Heart right ventricle (tissue), 16 donors: ENCODE results near the gene PDE3A. TPM values are rescaled to one million over a fixed set of nuclear protein-coding genes. Genes with fewer than 3 reads are reported as not detected.

Experiments used
- ATAC-seq, 8 donors: fragments of 200-7000 bp; cut with Tn5 transposase; one replicate each; pipeline ENCODE4 v1.9.1; 2020; ENCODE audit warnings: mild to moderate bottlenecking in 8 of 8, moderate library complexity in 8 of 8, moderate number of reproducible peaks in 1 of 8
- DNase-seq, 2 donors: peaks; one replicate each; pipeline ENCODE4 v3.0.0-alpha.2; 2020
- H3K27ac ChIP-seq, 10 donors: fragments of 200-600 bp; sonication (generic) in 2 of 10; one replicate each; pipeline versions ENCODE4 v1.5.0 to v1.8.0; 2020 to 2022; ENCODE audit warnings: mild to moderate bottlenecking in 3 of 10
- H3K27me3 ChIP-seq, 7 donors: fragments of 200-600 bp; one replicate each; pipeline ENCODE4 v1.8.0; 2021 to 2022; ENCODE audit warnings: mild to moderate bottlenecking in 2 of 7
- H3K36me3 ChIP-seq, 9 donors: fragments of 200-600 bp; sonication (generic) in 1 of 9; one replicate each; pipeline versions ENCODE4 v1.5.0 to v1.8.0; 2020 to 2022; ENCODE audit warnings: mild to moderate bottlenecking in 2 of 9
- H3K4me1 ChIP-seq, 9 donors: fragments of 200-600 bp; sonication (generic) in 1 of 9; one replicate each; pipeline versions ENCODE4 v1.5.0 to v1.8.0; 2020 to 2022; ENCODE audit warnings: mild to moderate bottlenecking in 4 of 9
- H3K4me3 ChIP-seq, 10 donors: fragments of 200-600 bp; sonication (generic) in 2 of 10; one replicate each; pipeline versions ENCODE4 v1.5.0 to v1.8.0; 2020 to 2022; ENCODE audit warnings: mild to moderate bottlenecking in 7 of 10, moderate library complexity in 2 of 10
- H3K9me3 ChIP-seq, 11 donors: fragments of 200-600 bp in 10 of 11; sonication (generic) in 2 of 11; one replicate each; pipeline versions ENCODE4 v1.5.0 to v1.8.0; 2013 to 2022; ENCODE audit warnings: mild to moderate bottlenecking in 2 of 11, control low read depth in 1 of 11, moderate library complexity in 1 of 11
- WGBS, 2 donors: extraction: QIAGEN DNeasy Blood & Tissue Kit; methylation state at CpG; one replicate each; pipeline ENCODE4 v1.1.7; 2013; ENCODE audit warnings: inconsistent platforms in 1 of 2; 5-methylcytosine and 5-hydroxymethylcytosine counted together
- intact Hi-C, 10 donors: fragments of 100-400 bp; cut with DNase I; formaldehyde crosslinking; loops; one replicate each; pipeline versions ENCODE4 v1.11.1 to v1.14.2; 2022
- polyA plus RNA-seq, 2 donors: library from polyadenylated mRNA; stranded (reverse); fragments of 200-250 nt; gene quantifications; one replicate each; pipeline ENCODE4 v1.2.3, GENCODE V29; 2013
- total RNA-seq, 10 donors: library from RNA; stranded (reverse); fragmentation: NEBNext Ultra II Directional in 3 of 10; extraction: Animal tissue kit (Norgen Biotek cat#: 25700) in 3 of 10; gene quantifications; one replicate each; pipeline versions ENCODE4 v1.2.1 to v1.2.4, GENCODE V29; 2021 to 2023
- TF ChIP-seq, protein P1 (sequence below), 9 donors: fragments of 200-600 bp; sonication (generic) in 2 of 9; IDR thresholded peaks; one replicate each; pipeline versions ENCODE4 v1.5.0 to v1.8.0; 2021 to 2022; ENCODE audit warnings: antibody characterized with exemption in 9 of 9, mild to moderate bottlenecking in 5 of 9, moderate library complexity in 1 of 9
- donor health status: Arrhythmogenic right ventricular cardiomyopathy.
- donor health status: ischemic (EF 13 %, LVEDD 7.1; RV severe dilation, severe dysfunction).
- donor health status: healthy with polysubstance abuse.
- donor health status: DM: no; HTN: yes; CAD: no.
- donor health status: DM: no; HTN: no; CAD: no.
- donor health status: ischemic (EF 25% LVEDD 6.9; RV normal size, moderate dysfunction).
- donor health status: ischemic (EF 25% LVEDD 5.7; RV mildly dilated, moderate dysfunction).
- donor health status: healthy.
- donor health status: DM: yes; HTN: yes; CAD: no.
- donor health status: Ischemic cardiomyopathy.
- donor health status: ischemic (EF 35%, LVEDD 5.7; RV mildly dilated, moderate dysfunction).
- donor health status: nonischemic (EF 11% LVEDD 7.7; RV severe dilation, severe dysfunction).
- donor health status: DM: yes; HTN: yes; CAD: no.
- donor health status: PGD.
- donor health status: ischemic (EF 29% LVEDD 5.4; RV normal size, mild dysfunction).
- donor health status: nonischemic (EF 23%, LVEDD 6.1; RV moderate dilation, normal function).

The PDE3A gene
- total and polyA plus RNA-seq, 12 donors = 18.8 to 362 (median 209) TPM

DNA sequence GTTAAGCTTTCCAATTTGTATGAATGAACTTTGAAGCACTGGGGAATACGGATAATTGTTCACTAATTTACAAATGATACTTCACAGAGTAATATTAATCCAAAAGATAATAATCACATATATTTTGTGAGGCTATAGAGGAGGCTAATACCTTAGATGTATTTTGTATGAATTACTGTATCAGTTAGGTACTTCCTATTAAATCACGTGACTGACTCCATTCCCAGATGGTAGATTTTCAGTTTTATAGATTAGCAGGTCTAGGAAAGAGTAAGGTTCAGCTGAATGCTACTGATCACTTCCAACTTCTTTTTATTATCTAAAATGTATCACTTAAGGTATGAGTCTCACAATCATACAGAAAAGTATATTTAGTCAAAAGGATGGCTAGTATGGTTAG lies 133.6 kb downstream of the PDE3A start:
- intact Hi-C loops = no loop called here
- WGBS, 2 donors = 88 to 91% methylated on average over 2 of the region's 2 CpGs

DNA sequence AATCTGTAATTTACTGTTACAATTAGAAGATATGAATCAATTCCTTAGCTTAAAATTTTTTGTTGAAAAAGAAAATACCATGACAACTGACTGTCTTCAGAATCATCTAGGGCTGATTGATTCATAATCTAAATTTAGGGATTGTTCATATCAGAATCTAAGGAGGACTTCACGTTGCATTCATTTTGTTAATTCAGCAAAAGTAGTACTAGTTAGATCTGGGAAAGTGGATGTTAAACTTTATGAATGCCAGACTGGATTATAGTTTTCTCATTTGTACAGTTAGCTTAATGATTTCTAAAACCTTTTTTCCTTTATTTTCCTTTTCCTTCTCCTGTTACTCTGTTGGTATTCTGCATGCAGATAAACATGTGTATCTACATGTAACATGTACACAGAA lies 135.5 kb downstream of the PDE3A start:
- Histone ChIP-seq H3K27me3 (no peaks in the 10 kb centered on the region), H3K27ac (no peak overlapping the region), H3K36me3 (no peaks in the 10 kb centered on the region), H3K4me1 (peaks cover 0 to 51% (median 19%) of the 10 kb centered on the region in 9 donors), H3K9me3 (no peaks in the 10 kb centered on the region), H3K4me3 (no peak overlapping the region)
- DNase-seq (no peak), ATAC-seq (no peak)
- TF ChIP-seq, protein P1, sequence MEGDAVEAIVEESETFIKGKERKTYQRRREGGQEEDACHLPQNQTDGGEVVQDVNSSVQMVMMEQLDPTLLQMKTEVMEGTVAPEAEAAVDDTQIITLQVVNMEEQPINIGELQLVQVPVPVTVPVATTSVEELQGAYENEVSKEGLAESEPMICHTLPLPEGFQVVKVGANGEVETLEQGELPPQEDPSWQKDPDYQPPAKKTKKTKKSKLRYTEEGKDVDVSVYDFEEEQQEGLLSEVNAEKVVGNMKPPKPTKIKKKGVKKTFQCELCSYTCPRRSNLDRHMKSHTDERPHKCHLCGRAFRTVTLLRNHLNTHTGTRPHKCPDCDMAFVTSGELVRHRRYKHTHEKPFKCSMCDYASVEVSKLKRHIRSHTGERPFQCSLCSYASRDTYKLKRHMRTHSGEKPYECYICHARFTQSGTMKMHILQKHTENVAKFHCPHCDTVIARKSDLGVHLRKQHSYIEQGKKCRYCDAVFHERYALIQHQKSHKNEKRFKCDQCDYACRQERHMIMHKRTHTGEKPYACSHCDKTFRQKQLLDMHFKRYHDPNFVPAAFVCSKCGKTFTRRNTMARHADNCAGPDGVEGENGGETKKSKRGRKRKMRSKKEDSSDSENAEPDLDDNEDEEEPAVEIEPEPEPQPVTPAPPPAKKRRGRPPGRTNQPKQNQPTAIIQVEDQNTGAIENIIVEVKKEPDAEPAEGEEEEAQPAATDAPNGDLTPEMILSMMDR (IDR thresholded peaks at IDR 0.05) = no peak
- intact Hi-C loops = no loop called here
- 24 to 38% methylated on average over 1 of the region's 1 CpG for WGBS, 2 donors

More for the DNA sequence above, 133.6 kb downstream of the PDE3A start:
- H3K4me3 ChIP-seq = no peak overlapping the region
- H3K4me1 ChIP-seq = peaks cover 0 to 44% (median 18%) of the 10 kb centered on the region in 9 donors
- H3K36me3 ChIP-seq = no peaks in the 10 kb centered on the region
- TF ChIP-seq, protein P1 (IDR thresholded peaks at IDR 0.05) = no peak
- DNase-seq = no peak
- no peak overlapping the region for H3K27ac ChIP-seq
- ATAC-seq = no peak
- H3K27me3 ChIP-seq = no peaks in the 10 kb centered on the region
- no peaks in the 10 kb centered on the region for H3K9me3 ChIP-seq

DNA sequence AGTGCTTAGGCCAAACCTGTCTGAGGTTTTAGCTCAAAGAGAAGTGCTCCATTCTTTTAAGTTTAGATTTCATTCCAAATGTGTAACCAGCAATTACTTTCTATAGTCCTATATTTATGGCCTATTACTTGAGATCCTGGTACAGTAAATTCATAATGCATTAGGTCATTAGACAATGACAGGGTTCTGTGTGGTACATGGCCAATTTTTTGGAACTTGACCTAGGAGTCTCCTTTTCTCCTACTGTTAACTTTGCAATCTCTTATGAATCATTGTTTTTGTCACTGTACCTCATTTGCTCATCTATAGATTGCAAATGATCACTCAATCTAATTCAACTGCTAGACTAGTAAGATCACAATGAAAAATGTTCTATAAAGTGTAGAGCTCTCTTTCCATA lies 136.7 kb downstream of the PDE3A start:
- peak in 1 of 8 donors; percentile 30 for ATAC-seq
- H3K4me3 ChIP-seq = no peak overlapping the region
- peak overlapping the region in 3 of 10 donors; percentile 4 to 11 (median 8) for H3K27ac ChIP-seq
- no peaks in the 10 kb centered on the region for H3K27me3 ChIP-seq
- TF ChIP-seq, protein P1 (IDR thresholded peaks at IDR 0.05) = no peak
- H3K4me1 ChIP-seq = peaks cover 0 to 57% (median 25%) of the 10 kb centered on the region in 9 donors
- intact Hi-C loops = no loop called here
- no peaks in the 10 kb centered on the region for H3K9me3 ChIP-seq
- DNase-seq = no peak
- H3K36me3 ChIP-seq = no peaks in the 10 kb centered on the region

DNA sequence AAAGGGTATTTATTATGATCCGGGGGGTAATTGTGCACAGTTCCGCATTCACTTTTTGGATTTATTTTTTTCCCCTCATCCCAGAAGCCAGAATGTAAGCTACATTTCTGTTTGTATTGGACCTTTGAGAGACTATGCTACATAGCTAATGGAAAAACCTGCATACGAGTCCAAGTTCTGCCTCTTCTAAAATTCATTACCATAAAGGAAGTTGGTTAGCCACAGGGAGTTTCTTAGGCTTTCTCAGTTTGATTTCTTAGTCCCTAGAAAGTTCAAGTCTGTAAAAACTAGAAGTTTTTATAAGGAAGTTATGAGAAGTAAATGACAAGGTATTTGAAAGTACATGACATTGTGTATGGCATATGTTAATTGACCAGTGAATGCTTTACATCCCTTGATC lies 138.7 kb downstream of the PDE3A start:
- no peak overlapping the region for H3K4me3 ChIP-seq
- no peaks in the 10 kb centered on the region for H3K27me3 ChIP-seq
- WGBS, 2 donors = 68 to 76% methylated on average over 3 of the region's 3 CpGs
- H3K27ac ChIP-seq = peak overlapping the region in 1 of 10 donors; percentile 39
- no peak for DNase-seq
- TF ChIP-seq, protein P1 (IDR thresholded peaks at IDR 0.05) = no peak
- no peaks in the 10 kb centered on the region for H3K36me3 ChIP-seq
- no peaks in the 10 kb centered on the region for H3K9me3 ChIP-seq
- intact Hi-C loops = no loop called here
- ATAC-seq = no peak
- peaks cover 0 to 68% (median 29%) of the 10 kb centered on the region in 9 donors for H3K4me1 ChIP-seq
